VCaP (cell line): ENCODE measurements around the gene SH3BP2.
"Not testable (repeated sequence)": the region's sequence is repeated elsewhere in the genome, so short reads cannot be mapped to it uniquely, and the experiment has no call there.

ENCODE experiments used
- H3K27ac ChIP-seq: fragments of 450-650 bp; 2 replicates; pipeline ENCODE4 v1.5.1; 2017
- TF ChIP-seq, protein P1 (sequence below): fragments of 450-650 bp; conservative IDR thresholded peaks from 2 replicates; pipeline ENCODE4 v1.5.1; 2017; ENCODE audit warnings: mild to moderate bottlenecking, moderate library complexity

The SH3BP2 gene

DNA sequence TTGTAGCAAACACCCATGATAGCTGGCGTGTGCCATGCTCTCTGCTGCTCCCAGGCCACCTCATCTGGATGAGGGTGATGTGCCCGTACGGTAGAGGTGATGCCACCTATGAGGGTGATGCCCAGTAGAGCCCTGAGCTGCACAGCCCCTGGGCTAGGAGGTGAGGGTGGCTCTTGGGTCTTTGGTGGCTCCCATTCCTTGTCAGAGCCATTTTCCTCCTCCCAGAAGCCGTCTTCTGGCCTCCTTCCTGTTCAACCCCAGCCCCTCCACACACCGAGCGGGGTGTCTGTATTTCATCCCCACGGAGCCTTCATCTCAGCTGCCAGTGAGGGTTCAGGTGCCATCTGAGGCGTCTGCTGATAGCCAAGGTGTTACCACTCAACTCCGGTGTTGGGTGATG is 24.8 kb upstream of the SH3BP2 start:
- TF ChIP-seq, protein P1, sequence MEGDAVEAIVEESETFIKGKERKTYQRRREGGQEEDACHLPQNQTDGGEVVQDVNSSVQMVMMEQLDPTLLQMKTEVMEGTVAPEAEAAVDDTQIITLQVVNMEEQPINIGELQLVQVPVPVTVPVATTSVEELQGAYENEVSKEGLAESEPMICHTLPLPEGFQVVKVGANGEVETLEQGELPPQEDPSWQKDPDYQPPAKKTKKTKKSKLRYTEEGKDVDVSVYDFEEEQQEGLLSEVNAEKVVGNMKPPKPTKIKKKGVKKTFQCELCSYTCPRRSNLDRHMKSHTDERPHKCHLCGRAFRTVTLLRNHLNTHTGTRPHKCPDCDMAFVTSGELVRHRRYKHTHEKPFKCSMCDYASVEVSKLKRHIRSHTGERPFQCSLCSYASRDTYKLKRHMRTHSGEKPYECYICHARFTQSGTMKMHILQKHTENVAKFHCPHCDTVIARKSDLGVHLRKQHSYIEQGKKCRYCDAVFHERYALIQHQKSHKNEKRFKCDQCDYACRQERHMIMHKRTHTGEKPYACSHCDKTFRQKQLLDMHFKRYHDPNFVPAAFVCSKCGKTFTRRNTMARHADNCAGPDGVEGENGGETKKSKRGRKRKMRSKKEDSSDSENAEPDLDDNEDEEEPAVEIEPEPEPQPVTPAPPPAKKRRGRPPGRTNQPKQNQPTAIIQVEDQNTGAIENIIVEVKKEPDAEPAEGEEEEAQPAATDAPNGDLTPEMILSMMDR: no peak
- no peak overlapping the region for H3K27ac ChIP-seq

DNA sequence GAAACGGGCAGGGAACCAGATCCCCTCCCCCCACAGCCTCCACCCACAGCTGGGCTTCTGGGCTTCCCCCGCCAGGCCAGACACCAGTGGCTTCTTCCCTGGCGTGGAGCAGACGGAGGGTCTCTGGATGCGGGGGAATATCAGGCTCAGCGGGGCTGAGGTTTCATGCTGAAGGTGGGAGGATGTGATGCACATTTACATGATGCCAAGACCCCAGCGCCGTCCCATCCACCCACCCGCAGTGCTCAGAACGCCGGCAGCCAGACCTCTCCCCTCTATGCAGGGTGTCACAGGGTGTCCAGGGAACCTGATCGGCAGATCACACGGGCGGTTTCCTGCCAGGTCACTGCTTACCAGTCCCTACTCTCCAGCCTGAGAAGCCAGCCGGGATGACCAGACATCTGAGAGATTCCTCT is 24.0 kb upstream of the SH3BP2 start:
- TF ChIP-seq, protein P1: no peak
- no peak overlapping the region for H3K27ac ChIP-seq

DNA sequence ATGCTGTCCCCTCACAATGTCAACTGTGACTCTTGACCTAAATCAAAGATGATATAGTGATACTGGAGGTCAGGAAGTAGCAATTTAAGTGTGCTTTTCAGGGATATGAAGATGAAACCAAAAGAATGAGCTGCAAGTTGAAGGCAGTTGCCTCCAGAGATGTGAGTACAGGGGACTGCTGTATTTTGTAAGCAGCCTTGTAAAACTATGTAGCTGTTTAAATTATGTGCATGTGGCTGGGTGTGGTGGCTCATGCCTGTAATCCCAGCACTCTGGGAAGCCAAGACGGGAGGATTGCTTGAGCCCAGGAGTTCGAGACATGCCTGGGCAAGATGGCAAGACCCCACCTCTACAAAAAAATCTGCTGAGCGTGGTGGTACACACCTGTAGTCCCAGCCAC is 21.6 kb upstream of the SH3BP2 start:
- TF ChIP-seq, protein P1: no peak
- no peak overlapping the region for H3K27ac ChIP-seq

DNA sequence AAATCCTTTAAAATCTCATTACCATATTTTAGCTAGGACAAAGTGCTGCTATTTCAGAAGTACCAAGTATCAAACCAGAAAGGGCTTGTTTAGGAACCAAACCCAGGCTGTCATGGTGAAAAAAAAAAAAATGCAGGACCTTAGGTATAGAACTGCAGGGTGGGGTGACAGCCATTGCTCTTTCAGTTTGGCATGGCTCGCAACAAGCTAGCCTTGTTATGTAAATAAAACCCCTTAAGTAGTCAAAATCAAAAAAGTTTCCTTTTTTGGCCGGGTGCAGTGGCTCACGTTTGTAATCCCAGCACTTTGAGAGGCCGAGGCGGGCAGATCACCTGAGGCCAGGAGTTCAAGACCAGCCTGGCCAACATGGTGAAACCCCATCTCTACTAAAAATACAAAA is 12.2 kb upstream of the SH3BP2 start:
- H3K27ac ChIP-seq: not testable (repeated sequence)

DNA sequence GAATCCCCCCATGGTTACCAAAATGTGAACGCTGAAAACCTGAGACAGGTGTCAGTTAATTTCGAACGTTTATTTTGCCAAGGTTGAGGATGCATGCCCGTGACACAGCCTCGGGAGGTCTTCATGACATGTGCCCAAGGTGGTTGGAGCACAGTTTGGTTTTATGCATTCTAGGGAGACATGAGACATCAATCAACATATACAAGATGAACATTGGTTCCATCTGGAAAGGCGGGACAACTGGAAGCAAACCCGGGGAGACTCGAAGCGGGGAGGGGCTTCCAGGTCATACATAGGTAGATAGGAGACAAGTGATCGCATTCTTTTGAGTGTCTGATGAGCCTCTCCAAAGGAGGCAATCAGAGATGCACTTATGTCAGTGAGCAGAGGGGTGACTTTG is 11.0 kb upstream of the SH3BP2 start:
- TF ChIP-seq, protein P1: no peak
- H3K27ac ChIP-seq: no peak overlapping the region

DNA sequence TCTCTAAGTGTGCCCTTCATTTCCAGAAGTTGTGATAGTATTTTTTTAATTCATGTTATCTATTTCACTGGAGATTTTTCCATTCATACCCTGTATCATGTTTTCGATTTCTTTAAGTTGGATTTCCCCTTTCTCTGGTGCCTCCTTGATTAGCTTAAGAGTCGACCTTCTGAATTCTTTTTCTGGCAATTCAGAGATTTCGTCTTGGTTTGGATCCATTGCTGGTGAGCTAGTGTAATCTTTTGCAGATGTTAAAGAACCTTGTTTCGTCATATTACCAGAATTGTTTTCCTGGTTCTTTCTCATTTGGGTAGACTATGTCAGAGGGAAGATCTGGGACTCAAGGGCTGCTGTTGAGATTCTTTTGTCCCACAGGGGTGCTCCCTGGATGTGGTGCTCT is 9.1 kb upstream of the SH3BP2 start:
- TF ChIP-seq, protein P1: no peak
- H3K27ac ChIP-seq: no peak overlapping the region

DNA sequence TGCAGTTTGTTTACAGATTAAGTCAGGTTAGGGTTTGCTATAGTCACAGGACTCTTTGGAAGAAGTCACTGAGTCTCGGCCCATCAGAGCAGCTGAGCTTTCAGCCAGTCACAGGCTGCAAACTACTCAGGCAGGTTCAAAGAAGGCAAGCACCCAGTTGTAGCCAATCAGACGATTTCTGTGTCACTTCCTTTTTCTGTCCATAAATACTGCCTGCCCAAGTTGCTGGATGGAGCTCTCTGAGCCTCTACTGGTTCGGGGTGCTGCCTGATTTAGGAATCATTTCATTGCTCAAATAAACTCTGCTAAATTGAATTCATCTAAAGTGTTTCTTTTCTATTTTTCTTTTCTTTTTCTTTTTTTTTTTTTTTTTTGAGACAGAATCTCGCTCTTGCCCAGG is 7.3 kb upstream of the SH3BP2 start:
- TF ChIP-seq, protein P1: no peak
- no peak overlapping the region for H3K27ac ChIP-seq

DNA sequence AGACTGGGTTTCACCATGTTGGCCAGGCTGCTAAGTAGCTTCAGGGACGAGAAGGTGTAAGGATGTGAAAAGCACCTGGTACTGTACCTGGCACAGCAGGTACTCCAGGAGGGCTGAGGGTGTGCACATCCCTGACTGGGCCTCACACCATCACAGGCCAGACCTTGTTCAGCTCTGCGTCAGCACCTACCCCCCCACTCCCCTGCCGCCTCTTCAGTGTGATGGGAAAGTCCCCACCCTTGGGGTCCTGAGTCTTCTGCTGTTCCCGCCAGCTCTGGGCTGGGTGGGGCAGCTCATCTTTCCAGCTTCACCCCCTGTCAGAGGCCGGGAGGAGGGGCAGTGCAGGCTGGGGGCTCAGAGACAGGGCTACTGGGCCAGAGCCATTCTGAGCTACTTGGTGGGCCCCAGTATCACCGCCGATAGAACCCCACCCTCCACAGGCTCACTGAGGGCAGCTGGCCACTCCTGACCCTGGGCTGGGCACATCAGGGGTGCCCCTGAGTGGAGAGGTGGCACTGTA is 6.7 kb upstream of the SH3BP2 start:
- TF ChIP-seq, protein P1: no peak
- H3K27ac ChIP-seq: no peak overlapping the region
